Psoas muscle (tissue), 8 donors: ENCODE results near the gene ETFB. TPM values are rescaled to one million over a fixed set of nuclear protein-coding genes. Genes with fewer than 3 reads are reported as not detected.
A peak's percentile ranks its signal among the peaks of the same experiment; 100 is the strongest.

Experiments used
- ATAC-seq, 4 donors: fragments of 200-7000 bp; cut with Tn5 transposase; one replicate each; pipeline ENCODE4 v1.9.1; 2020; ENCODE audit warnings: moderate library complexity in 3 of 4, mild to moderate bottlenecking in 2 of 4
- DNase-seq, 2 donors: peaks; one replicate each; pipeline ENCODE4 v3.0.0-alpha.2; 2020
- H3K27ac ChIP-seq: fragments of 200-600 bp; one replicate; pipeline ENCODE4 v1.8.0; 2022
- H3K27me3 ChIP-seq, 3 donors: fragments of 200-600 bp in 1 of 3; one replicate each; pipeline versions ENCODE4 v1.6.1 to v1.8.0; 2013 to 2022; ENCODE audit warnings: low read length in 2 of 3, mild to moderate bottlenecking in 2 of 3, moderate library complexity in 1 of 3; ENCODE audit not compliant: insufficient read depth in 3 of 3
- H3K36me3 ChIP-seq, 2 donors: fragments of 200-600 bp in 1 of 2; one replicate each; pipeline versions ENCODE4 v1.6.1 to v1.8.0; 2013 to 2022; ENCODE audit warnings: low read depth in 1 of 2, mild to moderate bottlenecking in 1 of 2, moderate library complexity in 1 of 2; ENCODE audit not compliant: insufficient read depth in 1 of 2
- H3K4me1 ChIP-seq: fragments of 200-600 bp; one replicate; pipeline ENCODE4 v1.8.0; 2022
- H3K4me3 ChIP-seq: fragments of 200-600 bp; one replicate; pipeline ENCODE4 v1.8.0; 2022; ENCODE audit warnings: mild to moderate bottlenecking
- H3K9me3 ChIP-seq: fragments of 200-600 bp; one replicate; pipeline ENCODE4 v1.8.0; 2022
- WGBS, 3 donors: extraction: QIAGEN DNeasy Blood & Tissue Kit; methylation state at CpG; one replicate each; pipeline versions ENCODE4 v1.1.6 to v1.1.7; 2013; 5-methylcytosine and 5-hydroxymethylcytosine counted together
- intact Hi-C, 2 donors: fragments of 100-400 bp; cut with DNase I; formaldehyde crosslinking; loops; one replicate each; pipeline versions ENCODE4 v1.11.0 to v1.14.2; 2022
- polyA plus RNA-seq, 3 donors: library from polyadenylated mRNA; stranded (reverse); fragments of 200-250 nt; gene quantifications; one replicate each; pipeline ENCODE4 v1.2.3, GENCODE V29; 2013
- total RNA-seq, 4 donors: library from RNA; stranded (reverse); fragmentation: NEBNext Ultra II Directional in 2 of 4; extraction: Animal tissue kit (Norgen Biotek cat#: 25700) in 2 of 4; gene quantifications; one replicate each; pipeline versions ENCODE4 v1.2.1 to v1.2.4, GENCODE V29; 2021 to 2023
- TF ChIP-seq, protein P1 (sequence below): fragments of 200-600 bp; IDR thresholded peaks from one replicate; pipeline ENCODE4 v1.8.0; 2022; ENCODE audit warnings: antibody characterized with exemption
- donor health status: healthy with polysubstance abuse.
- donor health status: DM: no; HTN: no; CAD: no; lungs with moderate emphysema.
- donor health status: Bipolar disorder and iron deficiency.
- donor health status: healthy.
- donor health status: DM: yes; HTN: yes; CAD: no.
- donor health status: DM: no; HTN: no; CAD: no.
- donor health status: DM: no; HTN: no; CAD: no.
- donor health status: DM: yes; HTN: yes; CAD: no.

Gene ETFB
- total and polyA plus RNA-seq, 7 donors, result 91.8 to 172 (median 151) TPM

DNA sequence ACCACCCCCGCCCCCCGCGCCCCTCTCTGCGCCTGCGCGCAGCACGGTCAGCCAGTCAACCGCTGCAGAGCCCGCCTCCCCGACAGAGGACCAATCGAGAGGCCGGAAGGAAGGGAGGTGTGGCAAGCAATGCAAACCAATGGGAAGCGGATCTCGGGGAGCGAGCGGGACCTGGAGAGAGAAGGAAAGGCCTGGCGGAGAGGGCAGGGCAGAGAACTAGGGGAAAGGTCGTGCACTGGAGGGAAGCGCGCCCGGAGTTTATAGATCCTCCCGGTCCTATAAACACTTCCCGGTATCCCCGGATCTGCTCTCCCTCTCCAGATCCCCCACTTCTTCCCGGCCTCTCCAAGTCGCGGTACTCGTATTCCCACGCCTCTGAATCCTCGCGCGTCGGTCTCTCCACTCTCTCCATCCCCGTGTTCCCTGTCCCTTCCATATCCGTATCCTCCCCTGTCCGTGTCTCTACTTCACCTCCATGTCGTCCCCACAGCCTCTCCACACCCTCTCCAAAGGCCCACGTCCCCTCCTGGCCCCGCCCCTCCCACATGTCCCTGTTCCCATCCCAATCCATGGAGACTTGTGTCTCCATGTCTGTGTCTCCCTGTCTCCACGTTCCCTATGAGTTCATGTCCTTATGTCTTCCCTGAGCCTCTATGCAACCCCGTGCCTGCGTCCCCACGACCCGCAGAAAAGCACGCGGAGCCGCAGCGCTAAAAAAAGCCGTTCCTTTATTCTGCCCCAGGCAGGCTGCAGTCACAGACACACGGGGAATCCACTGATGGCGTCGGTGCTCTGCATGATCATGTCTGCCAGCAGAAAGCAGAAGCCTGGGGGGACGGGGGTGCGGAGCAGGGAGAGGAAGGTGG, 434 bp upstream of the ETFB start:
- ATAC-seq, result peak; percentile 84 to 87 (median 86)

DNA sequence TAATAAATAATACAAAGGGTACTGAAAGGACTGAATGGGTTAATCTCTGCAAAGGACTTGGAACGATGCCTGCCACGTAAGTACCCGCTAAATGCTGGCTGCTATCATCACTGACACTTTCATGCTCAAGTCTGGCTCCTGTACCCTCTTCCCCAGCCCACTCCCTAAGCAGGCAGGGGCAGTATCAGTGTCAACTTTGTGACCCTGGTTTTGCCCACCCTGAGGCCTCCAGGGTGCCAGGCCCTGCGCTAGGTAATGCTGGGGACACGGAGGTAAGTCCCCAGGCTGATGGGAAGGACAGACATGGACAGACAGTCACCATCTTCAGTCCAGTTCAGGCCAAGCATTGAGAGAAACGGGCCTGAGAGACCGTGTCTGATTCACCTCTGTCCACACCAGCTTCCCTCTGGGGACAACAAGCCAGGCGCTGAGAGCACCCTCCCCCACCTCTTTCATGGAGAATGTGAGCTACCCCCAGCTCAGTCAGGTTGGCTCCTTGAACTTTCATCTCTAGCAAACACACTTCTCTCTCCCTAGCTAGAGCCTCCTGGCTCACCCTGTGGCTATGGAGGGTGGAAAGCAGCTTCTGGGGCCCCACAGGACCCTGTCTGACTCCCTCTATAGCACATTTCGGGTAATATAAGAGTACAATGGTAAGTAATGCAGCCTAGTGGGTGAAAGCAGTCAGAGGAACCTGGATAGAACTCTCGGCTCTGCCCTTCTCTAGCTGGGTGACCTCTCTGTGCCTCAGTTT, 800 bp downstream of the ETFB start:
- H3K36me3 ChIP-seq, result no peaks in the 10 kb centered on the region
- intact Hi-C loops, result no loop called here
- 10 to 13% (median 10%) methylated on average over 10 of the region's 10 CpGs for whole genome bisulfite sequencing, 3 donors
- H3K4me3 ChIP-seq, result peak overlapping the region; percentile 78
- H3K27me3 ChIP-seq, result no peaks in the 10 kb centered on the region
- peak overlapping the region; percentile 89 for H3K27ac ChIP-seq
- H3K9me3 ChIP-seq, result no peaks in the 10 kb centered on the region
- ATAC-seq (peak in 3 of 4 donors; percentile 26 to 49 (median 26)), DNase-seq (peak; percentile 39 to 57)
- TF ChIP-seq, protein P1, sequence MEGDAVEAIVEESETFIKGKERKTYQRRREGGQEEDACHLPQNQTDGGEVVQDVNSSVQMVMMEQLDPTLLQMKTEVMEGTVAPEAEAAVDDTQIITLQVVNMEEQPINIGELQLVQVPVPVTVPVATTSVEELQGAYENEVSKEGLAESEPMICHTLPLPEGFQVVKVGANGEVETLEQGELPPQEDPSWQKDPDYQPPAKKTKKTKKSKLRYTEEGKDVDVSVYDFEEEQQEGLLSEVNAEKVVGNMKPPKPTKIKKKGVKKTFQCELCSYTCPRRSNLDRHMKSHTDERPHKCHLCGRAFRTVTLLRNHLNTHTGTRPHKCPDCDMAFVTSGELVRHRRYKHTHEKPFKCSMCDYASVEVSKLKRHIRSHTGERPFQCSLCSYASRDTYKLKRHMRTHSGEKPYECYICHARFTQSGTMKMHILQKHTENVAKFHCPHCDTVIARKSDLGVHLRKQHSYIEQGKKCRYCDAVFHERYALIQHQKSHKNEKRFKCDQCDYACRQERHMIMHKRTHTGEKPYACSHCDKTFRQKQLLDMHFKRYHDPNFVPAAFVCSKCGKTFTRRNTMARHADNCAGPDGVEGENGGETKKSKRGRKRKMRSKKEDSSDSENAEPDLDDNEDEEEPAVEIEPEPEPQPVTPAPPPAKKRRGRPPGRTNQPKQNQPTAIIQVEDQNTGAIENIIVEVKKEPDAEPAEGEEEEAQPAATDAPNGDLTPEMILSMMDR, result no peak
- H3K4me1 ChIP-seq, result peaks cover 18% of the 10 kb centered on the region

More for the DNA sequence above, 434 bp upstream of the ETFB start:
- H3K27me3 ChIP-seq, result no peaks in the 10 kb centered on the region
- H3K4me1 ChIP-seq, result peaks cover 18% of the 10 kb centered on the region
- peak; percentile 98 to 99 for DNase-seq
- H3K36me3 ChIP-seq, result no peaks in the 10 kb centered on the region
- no peaks in the 10 kb centered on the region for H3K9me3 ChIP-seq
- 0 to 1% (median 1%) methylated on average over 48 to 54 of the region's 54 CpGs for WGBS, 3 donors
- H3K27ac ChIP-seq, result peak overlapping the region; percentile 89
- intact Hi-C loops, result no loop called here
- H3K4me3 ChIP-seq, result peak overlapping the region; percentile 78
- TF ChIP-seq, protein P1, result no peak

DNA sequence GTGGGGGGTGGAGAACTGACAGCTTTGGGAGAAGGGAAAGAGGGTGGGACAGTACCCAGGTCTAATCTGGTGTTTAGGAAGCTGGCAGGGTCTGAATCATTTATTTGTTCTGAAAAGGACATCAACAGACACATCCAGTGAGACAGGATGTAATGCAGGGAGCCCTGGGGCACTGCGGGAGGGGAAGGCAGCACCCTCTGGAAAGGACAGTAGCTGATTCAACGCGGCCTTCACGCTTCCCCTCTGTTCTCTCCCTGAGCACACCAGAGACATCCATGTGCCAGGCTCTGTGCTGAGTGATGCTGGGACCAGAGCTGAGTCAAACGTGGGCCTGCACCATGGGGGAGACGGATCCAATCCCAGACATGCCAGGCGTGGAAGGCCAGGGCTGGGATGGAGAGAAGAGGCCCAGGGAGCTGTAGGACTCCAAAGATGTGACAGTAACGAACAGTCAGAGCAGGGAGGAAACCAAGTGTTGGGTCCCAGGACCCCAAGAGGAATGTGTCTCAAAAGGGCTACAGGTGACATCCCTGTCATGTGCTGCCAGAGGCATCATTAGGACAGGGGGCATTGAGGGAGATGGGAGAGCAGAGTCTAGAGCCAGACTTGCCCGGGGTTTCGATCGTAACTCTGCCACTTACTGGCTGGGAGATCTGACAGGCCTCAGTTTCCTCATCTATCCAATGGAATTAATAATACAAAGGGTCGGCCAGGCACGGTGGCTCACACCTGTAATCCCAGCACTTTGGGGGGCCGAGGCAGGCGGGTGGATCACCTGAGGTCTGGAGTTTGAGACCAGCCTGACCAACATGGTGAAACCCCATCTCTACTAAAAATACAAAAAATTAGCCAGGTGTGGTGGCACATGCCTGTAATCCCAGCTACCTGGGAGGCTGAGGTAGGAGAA, 1.7 kb downstream of the ETFB start:
- intact Hi-C loops, result no loop called here
- Histone ChIP-seq H3K4me3 (peak overlapping the region; percentile 78), H3K27me3 (no peaks in the 10 kb centered on the region), H3K27ac (peak overlapping the region; percentile 89), H3K9me3 (no peaks in the 10 kb centered on the region), H3K36me3 (no peaks in the 10 kb centered on the region), H3K4me1 (peaks cover 18% of the 10 kb centered on the region)
- ATAC-seq (no peak), DNase-seq (peak in 1 of 2 donors; percentile 26)
- TF ChIP-seq, protein P1, result no peak
- 74 to 82% (median 78%) methylated on average over 15 of the region's 15 CpGs for WGBS, 3 donors

DNA sequence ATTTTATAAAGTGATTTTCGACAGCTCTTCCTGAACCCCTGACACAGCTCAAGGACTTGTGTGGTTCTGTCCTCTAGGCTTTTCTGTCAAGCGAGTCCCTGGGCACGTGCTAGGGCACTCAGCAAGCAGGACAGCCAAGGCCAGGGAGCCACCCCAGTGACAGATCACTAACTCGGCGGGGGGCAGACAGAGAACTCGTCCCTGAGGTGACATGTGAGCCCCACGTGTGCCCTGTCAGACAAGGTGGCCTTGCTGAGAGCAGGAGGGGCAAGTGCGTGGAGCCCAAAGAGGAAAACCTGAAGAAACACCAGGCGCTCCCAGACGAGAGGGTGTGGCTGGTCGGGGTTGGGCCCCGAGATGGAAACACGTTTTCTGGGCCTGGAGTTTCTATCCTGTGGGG, 4.9 kb downstream of the ETFB start:
- no peaks in the 10 kb centered on the region for H3K27me3 ChIP-seq
- intact Hi-C loops, result no loop called here
- DNase-seq (peak in 1 of 2 donors; percentile 43), ATAC-seq (no peak)
- 88 to 90% (median 89%) methylated on average over 13 of the region's 13 CpGs for WGBS, 3 donors
- no peak overlapping the region for H3K4me3 ChIP-seq
- no peaks in the 10 kb centered on the region for H3K9me3 ChIP-seq
- no peaks in the 10 kb centered on the region for H3K36me3 ChIP-seq
- H3K27ac ChIP-seq, result no peak overlapping the region
- peaks cover 18% of the 10 kb centered on the region for H3K4me1 ChIP-seq
- TF ChIP-seq, protein P1, result no peak
